ENCODE measurements around the gene HGS. TPM values are rescaled to one million over a fixed set of nuclear protein-coding genes. Genes with fewer than 3 reads are reported as not detected.

Gene HGS
- total RNA-seq, 1 experiment from 2014 or later = 160 TPM

GRCh38 chr17:81707725-81708646 is 24.2 kb downstream of the HGS start:
- Mint-ChIP-seq H3K27me3 (ENCODE audit: insufficient read depth, unreplicated experiment) (no peaks in the 10 kb centered on the region), H3K27ac (ENCODE audit: low read depth, unreplicated experiment) (no peak overlapping the region), H3K9me3 (ENCODE audit: unreplicated experiment) (no peaks in the 10 kb centered on the region), H3K4me3 (ENCODE audit: unreplicated experiment) (no peak overlapping the region), H3K4me1 (ENCODE audit: insufficient read depth, unreplicated experiment) (peaks cover 11% of the 10 kb centered on the region), H3K36me3 (ENCODE audit: insufficient read depth, unreplicated experiment) (peaks cover 65% of the 10 kb centered on the region)
- no peak for TF ChIP-seq CTCF (IDR thresholded peaks at IDR 0.05; ENCODE audit: unreplicated experiment)
- no TSS peak for BruUV-seq (replicated peaks)
- intact Hi-C loops (cut with micrococcal nuclease) = no loop called here
- no peak for DNase-seq (ENCODE audit: unreplicated experiment)
- CTCF ChIA-PET = interaction anchor here (0.9 kb wide), 1 partner anchor 22 kb away, joined by 4 read pairs; no protein-coding TSS in a partner anchor
- POLR2A ChIA-PET = interaction anchor here (0.5 to 6.0 kb wide), 5 partner anchors 16 to 495 kb away, joined by 3 to 57 read pairs (median 4); partner anchors contain the start of genes ARL16, CCDC137, HGS and OXLD1

GRCh38 chr17:81708739-81709185 is 25.0 kb downstream of the HGS start:
- Mint-ChIP-seq H3K27ac (ENCODE audit: low read depth, unreplicated experiment) (no peak overlapping the region), H3K4me1 (ENCODE audit: insufficient read depth, unreplicated experiment) (peaks cover 11% of the 10 kb centered on the region), H3K4me3 (ENCODE audit: unreplicated experiment) (no peak overlapping the region), H3K36me3 (ENCODE audit: insufficient read depth, unreplicated experiment) (peaks cover 66% of the 10 kb centered on the region), H3K27me3 (ENCODE audit: insufficient read depth, unreplicated experiment) (no peaks in the 10 kb centered on the region), H3K9me3 (ENCODE audit: unreplicated experiment) (no peaks in the 10 kb centered on the region)
- intact Hi-C loops (cut with micrococcal nuclease) = no loop called here
- ChIA-PET CTCF (no interaction called here), POLR2A (interaction anchor here (0.7 to 6.0 kb wide), 5 partner anchors 15 to 132 kb away, joined by 3 to 57 read pairs (median 4); partner anchors contain the start of genes ARL16, CCDC137, HGS and OXLD1)
- TF ChIP-seq CTCF (IDR thresholded peaks at IDR 0.05; ENCODE audit: unreplicated experiment) = no peak
- no peak for DNase-seq (ENCODE audit: unreplicated experiment)
- no TSS peak for BruUV-seq (replicated peaks)

- Mint-ChIP-seq H3K4me1 (ENCODE audit: insufficient read depth, unreplicated experiment) (peaks cover 6% of the 10 kb centered on the region), H3K9me3 (ENCODE audit: unreplicated experiment) (no peaks in the 10 kb centered on the region), H3K36me3 (ENCODE audit: insufficient read depth, unreplicated experiment) (peaks cover 59% of the 10 kb centered on the region), H3K27me3 (ENCODE audit: insufficient read depth, unreplicated experiment) (no peaks in the 10 kb centered on the region), H3K27ac (ENCODE audit: low read depth, unreplicated experiment) (no peak overlapping the region), H3K4me3 (ENCODE audit: unreplicated experiment) (peak overlapping the region; percentile 84)
- BruUV-seq (replicated peaks) = no TSS peak
- intact Hi-C loops (cut with micrococcal nuclease) = loop anchor here (1.0 kb wide), 1 partner anchor 7 kb away; the partner anchor contains the start of gene MRPL12
- CTCF ChIA-PET = interaction anchor here (0.6 to 1.1 kb wide), 3 partner anchors 9 to 26 kb away, joined by 3 read pairs; no protein-coding TSS in a partner anchor
- POLR2A ChIA-PET = interaction anchor here (0.8 to 6.0 kb wide), 9 partner anchors 8 to 123 kb away, joined by 3 to 63 read pairs (median 4); partner anchors contain the start of genes ARL16, CCDC137, HGS and MCRIP1
- no peak for TF ChIP-seq CTCF (IDR thresholded peaks at IDR 0.05; ENCODE audit: unreplicated experiment)
- DNase-seq (ENCODE audit: unreplicated experiment) = no peak
Observed at GRCh38 chr17:81710514-81711308, 26.9 kb downstream of the HGS start.

Data from MCF 10A (cell line).